HG03095 (cell line): Measurements from ENCODE around the gene NEMP2.
A peak's percentile ranks its signal among the peaks of the same experiment; 100 is the strongest.

Experiments used
- ATAC-seq: cut with Tn5 transposase; IDR thresholded peaks from one replicate; pipeline ENCODE4 v1.9.1; 2021; ENCODE audit warnings: moderate library complexity; ENCODE audit not compliant: unreplicated experiment

The NEMP2 gene

GRCh38 chr2:190534310-190535120 lies at the start of gene NEMP2:
Gene NEMP2, minus strand, starts transcription at chr2:190534722. Its CDS starts 67 bp downstream, at chr2:190534655.
- peak; percentile 59 for ATAC-seq

- ATAC-seq: peak; percentile 69
These were observed 49.2 kb upstream of the NEMP2 start for GRCh38 chr2:190583507-190584337.

GRCh38 chr2:190582736-190583506 lies 48.4 kb upstream of the NEMP2 start:
- peak; percentile 62 for ATAC-seq

GRCh38 chr2:190582019-190582418 lies 47.5 kb upstream of the NEMP2 start:
- ATAC-seq: no peak

GRCh38 chr2:190579915-190580846 lies 45.7 kb upstream of the NEMP2 start:
- ATAC-seq: no peak

- no peak for ATAC-seq
These were observed 44.5 kb upstream of the NEMP2 start for GRCh38 chr2:190579058-190579410.

- no peak for ATAC-seq
These were observed 43.9 kb upstream of the NEMP2 start for GRCh38 chr2:190578158-190579057.

- no peak for ATAC-seq
These were observed 42.1 kb upstream of the NEMP2 start for GRCh38 chr2:190576573-190576972.

- ATAC-seq: no peak
These were observed 40.7 kb upstream of the NEMP2 start for GRCh38 chr2:190575263-190575662.

- no peak for ATAC-seq
These were observed 39.6 kb upstream of the NEMP2 start for GRCh38 chr2:190574169-190574568.

GRCh38 chr2:190572246-190572645 lies 37.7 kb upstream of the NEMP2 start:
- no peak for ATAC-seq

- no peak for ATAC-seq
These were observed 37.2 kb upstream of the NEMP2 start for GRCh38 chr2:190571686-190572085.

- no peak for ATAC-seq
These were observed 36.3 kb upstream of the NEMP2 start for GRCh38 chr2:190570871-190571270.

- ATAC-seq: no peak
These were observed 35.7 kb upstream of the NEMP2 start for GRCh38 chr2:190569994-190570755.

GRCh38 chr2:190564838-190565237 lies 30.3 kb upstream of the NEMP2 start:
- no peak for ATAC-seq

GRCh38 chr2:190563646-190564045 lies 29.1 kb upstream of the NEMP2 start:
- ATAC-seq: no peak

GRCh38 chr2:190563109-190563508 lies 28.6 kb upstream of the NEMP2 start:
- no peak for ATAC-seq

GRCh38 chr2:190562121-190562520 lies 27.6 kb upstream of the NEMP2 start:
- no peak for ATAC-seq
